Fibroblast of lung (primary cell): ENCODE results near the gene CADPS. TPM values are rescaled to one million over a fixed set of nuclear protein-coding genes. Genes with fewer than 3 reads are reported as not detected.

Experiments
- DNase-seq, 2 donors: peaks; one replicate each; pipeline versions ENCODE4 v3.0.0 to v3.0.0-alpha.2; 2010; ENCODE audit warnings: low read depth in 2 of 2
- H2AFZ ChIP-seq: 2 replicates; pipeline ENCODE4 v1.5.1; 2012; ENCODE audit warnings: low read length, control low read depth, inconsistent platforms
- H3K27ac ChIP-seq: 2 replicates; pipeline ENCODE4 v1.5.1; 2011; ENCODE audit warnings: low read length, control low read depth; ENCODE audit not compliant: insufficient read depth
- H3K27me3 ChIP-seq: 2 replicates; pipeline ENCODE4 v1.5.1; 2011; ENCODE audit warnings: mild to moderate bottlenecking, low read length; ENCODE audit not compliant: control insufficient read depth, insufficient read depth
- H3K36me3 ChIP-seq: 2 replicates; pipeline ENCODE4 v1.5.1; 2011; ENCODE audit warnings: low read length; ENCODE audit not compliant: control insufficient read depth, insufficient read depth
- H3K4me1 ChIP-seq: 2 replicates; pipeline ENCODE4 v1.5.1; 2011; ENCODE audit warnings: low read length; ENCODE audit not compliant: control insufficient read depth, insufficient read depth; ENCODE audit errors: extremely low read depth
- H3K4me2 ChIP-seq: 2 replicates; pipeline ENCODE4 v1.5.1; 2011; ENCODE audit warnings: low read length, control low read depth; ENCODE audit not compliant: insufficient read depth; ENCODE audit errors: extremely low read depth
- H3K4me3 ChIP-seq, 4 experiments: fragments of 200-600 bp in 1 of 4; sonication (generic) in 1 of 4; replicated peaks in 1 of 4; 2 replicates each; pipeline ENCODE4 v1.5.1; 2011 to 2016; ENCODE audit warnings: low read length in 4 of 4, low read depth in 3 of 4, mild to moderate bottlenecking in 3 of 4, control low read depth in 2 of 4, inconsistent platforms in 1 of 4, mixed read lengths in 1 of 4; ENCODE audit not compliant: insufficient read depth in 1 of 4; ENCODE audit errors: control extremely low read depth in 1 of 4
- H3K79me2 ChIP-seq: 2 replicates; pipeline ENCODE4 v1.5.1; 2012; ENCODE audit warnings: mild to moderate bottlenecking, low read length, inconsistent platforms; ENCODE audit not compliant: control insufficient read depth, insufficient read depth
- H3K9ac ChIP-seq: 2 replicates; pipeline ENCODE4 v1.5.1; 2011; ENCODE audit warnings: mild to moderate bottlenecking, low read length, control low read depth; ENCODE audit not compliant: insufficient read depth
- H3K9me3 ChIP-seq: 2 replicates; pipeline ENCODE4 v1.5.1; 2012; ENCODE audit warnings: low read depth, low read length; ENCODE audit not compliant: control insufficient read depth, insufficient read depth
- H4K20me1 ChIP-seq: 2 replicates; pipeline ENCODE4 v1.5.1; 2011; ENCODE audit warnings: low read length; ENCODE audit not compliant: control insufficient read depth, insufficient read depth; ENCODE audit errors: extremely low read depth
- EZH2 ChIP-seq: IDR thresholded peaks from 2 replicates; pipeline ENCODE4 v1.5.1; 2012; ENCODE audit warnings: low read length, control low read depth, mild to moderate bottlenecking; ENCODE audit errors: missing control alignments
- polyA plus RNA-seq, 2 donors: library from polyadenylated mRNA; depleted of rRNA in 1 of 2; stranded (reverse) in 1 of 2; unstranded in 1 of 2; fragments of >200 nt; gene quantifications; 2 replicates each; pipeline ENCODE4 v1.2.1, GENCODE V29; 2011 to 2012; ENCODE audit warnings: missing spikeins in 1 of 2
- total RNA-seq: library from RNA; depleted of rRNA; stranded (reverse); fragments of >200 nt; gene quantifications from 2 replicates; pipeline ENCODE4 v1.2.1, GENCODE V29; 2014
- TF ChIP-seq, protein P1 (sequence below), 2 donors: IDR thresholded peaks in 1 of 2; conservative IDR thresholded peaks in 1 of 2; 1 replicate in 1 of 2; 2 replicates in 1 of 2; pipeline ENCODE4 v1.5.1; 2011 to 2012; ENCODE audit warnings: low read length in 2 of 2, control low read depth in 1 of 2, inconsistent platforms in 1 of 2, low read depth in 1 of 2, mild to moderate bottlenecking in 1 of 2

The CADPS gene
- total and polyA plus RNA-seq, 2 donors (not counting 1 experiment from before 2014, with no cell fraction given), result 2.3 to 63.1 TPM

GRCh38 chr3:62436785-62437184 lies 438.4 kb downstream of the CADPS start:
- Histone ChIP-seq H3K9me3 (no peaks in the 10 kb centered on the region), H2AFZ (no peak overlapping the region), H3K4me1 (no peaks in the 10 kb centered on the region), H3K4me2 (no peak overlapping the region), H3K27ac (no peak overlapping the region), H4K20me1 (no peaks in the 10 kb centered on the region), H3K36me3 (no peaks in the 10 kb centered on the region), H3K4me3 (no peak overlapping the region), H3K9ac (no peak overlapping the region), H3K27me3 (no peaks in the 10 kb centered on the region), H3K79me2 (no peaks in the 10 kb centered on the region)
- TF ChIP-seq EZH2, result no peak
- peak in 1 of 2 donors; percentile 33 for DNase-seq

DNA sequence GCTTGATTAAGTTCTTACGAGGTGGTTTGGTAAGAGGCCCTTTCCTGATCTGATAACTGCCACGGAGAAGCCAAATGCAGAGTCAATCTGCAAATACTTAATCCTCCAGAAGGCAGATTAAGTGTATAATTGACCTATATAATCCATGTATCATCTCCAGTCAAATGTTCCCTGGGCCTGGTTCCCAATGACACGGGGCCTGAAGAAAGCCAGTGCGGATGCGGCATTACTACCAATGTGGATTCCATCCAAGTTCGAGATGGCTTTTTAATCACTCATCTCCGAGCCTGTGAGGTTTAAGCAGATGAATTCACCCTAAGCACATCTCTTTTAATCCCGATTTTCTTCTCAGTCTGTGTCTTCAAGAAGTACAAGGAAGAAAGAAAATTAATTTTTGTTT lies 441.8 kb downstream of the CADPS start:
- no peak overlapping the region for H3K27ac ChIP-seq
- no peaks in the 10 kb centered on the region for H3K79me2 ChIP-seq
- no peaks in the 10 kb centered on the region for H3K36me3 ChIP-seq
- no peak overlapping the region for H3K4me2 ChIP-seq
- no peaks in the 10 kb centered on the region for H3K4me1 ChIP-seq
- no peaks in the 10 kb centered on the region for H3K27me3 ChIP-seq
- H3K9ac ChIP-seq, result no peak overlapping the region
- no peak for DNase-seq
- no peaks in the 10 kb centered on the region for H4K20me1 ChIP-seq
- no peaks in the 10 kb centered on the region for H3K9me3 ChIP-seq
- no peak overlapping the region for H3K4me3 ChIP-seq
- TF ChIP-seq, protein P1, sequence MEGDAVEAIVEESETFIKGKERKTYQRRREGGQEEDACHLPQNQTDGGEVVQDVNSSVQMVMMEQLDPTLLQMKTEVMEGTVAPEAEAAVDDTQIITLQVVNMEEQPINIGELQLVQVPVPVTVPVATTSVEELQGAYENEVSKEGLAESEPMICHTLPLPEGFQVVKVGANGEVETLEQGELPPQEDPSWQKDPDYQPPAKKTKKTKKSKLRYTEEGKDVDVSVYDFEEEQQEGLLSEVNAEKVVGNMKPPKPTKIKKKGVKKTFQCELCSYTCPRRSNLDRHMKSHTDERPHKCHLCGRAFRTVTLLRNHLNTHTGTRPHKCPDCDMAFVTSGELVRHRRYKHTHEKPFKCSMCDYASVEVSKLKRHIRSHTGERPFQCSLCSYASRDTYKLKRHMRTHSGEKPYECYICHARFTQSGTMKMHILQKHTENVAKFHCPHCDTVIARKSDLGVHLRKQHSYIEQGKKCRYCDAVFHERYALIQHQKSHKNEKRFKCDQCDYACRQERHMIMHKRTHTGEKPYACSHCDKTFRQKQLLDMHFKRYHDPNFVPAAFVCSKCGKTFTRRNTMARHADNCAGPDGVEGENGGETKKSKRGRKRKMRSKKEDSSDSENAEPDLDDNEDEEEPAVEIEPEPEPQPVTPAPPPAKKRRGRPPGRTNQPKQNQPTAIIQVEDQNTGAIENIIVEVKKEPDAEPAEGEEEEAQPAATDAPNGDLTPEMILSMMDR (conservative IDR thresholded peaks at IDR 0.05 in 1 of 2, IDR thresholded peaks at IDR 0.05 in 1 of 2; ENCODE audit: low read depth in 1 of 2, low read length in 2 of 2), result no peak
- TF ChIP-seq EZH2, result no peak
- H2AFZ ChIP-seq, result no peak overlapping the region

DNA sequence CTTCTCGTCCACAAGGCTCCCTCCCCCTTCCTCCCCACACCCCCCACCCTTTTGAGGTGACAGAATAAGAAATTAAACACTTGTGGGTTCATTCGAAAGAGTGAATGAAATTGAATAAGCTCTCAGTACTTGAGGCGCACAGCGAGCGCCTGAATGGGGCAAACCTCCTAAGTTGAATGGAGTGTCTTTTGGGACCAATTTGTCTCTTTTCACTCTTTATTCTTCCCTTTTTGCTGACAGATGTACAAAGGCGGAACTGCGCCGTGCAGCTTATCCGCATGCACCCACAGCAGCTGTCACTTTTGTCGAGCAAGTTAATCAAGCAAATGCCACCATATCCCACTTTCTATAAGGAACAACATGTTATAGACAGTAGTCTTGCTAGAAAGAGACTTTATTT lies 454.0 kb downstream of the CADPS start:
- no peaks in the 10 kb centered on the region for H3K9me3 ChIP-seq
- no peak overlapping the region for H3K4me3 ChIP-seq
- DNase-seq, result no peak
- no peak overlapping the region for H2AFZ ChIP-seq
- no peaks in the 10 kb centered on the region for H3K36me3 ChIP-seq
- H3K79me2 ChIP-seq, result no peaks in the 10 kb centered on the region
- H4K20me1 ChIP-seq, result no peaks in the 10 kb centered on the region
- TF ChIP-seq EZH2, result no peak
- TF ChIP-seq, protein P1 (conservative IDR thresholded peaks at IDR 0.05 in 1 of 2, IDR thresholded peaks at IDR 0.05 in 1 of 2; ENCODE audit: low read depth in 1 of 2, low read length in 2 of 2), result no peak
- H3K4me2 ChIP-seq, result no peak overlapping the region
- no peak overlapping the region for H3K9ac ChIP-seq
- no peak overlapping the region for H3K27ac ChIP-seq
- H3K27me3 ChIP-seq, result no peaks in the 10 kb centered on the region
- H3K4me1 ChIP-seq, result no peaks in the 10 kb centered on the region
